Endothelial cell of umbilical vein (primary cell): Measurements from ENCODE around the gene RNF217.

Source experiments
- CTCF ChIP-seq, 2 donors: IDR thresholded peaks; 1 replicate in 1 of 2; 2 replicates in 1 of 2; pipeline ENCODE4 v1.5.1; 2011; ENCODE audit warnings: low read length in 2 of 2, mild to moderate bottlenecking in 2 of 2, moderate library complexity in 2 of 2, control low read depth in 1 of 2, inconsistent platforms in 1 of 2, low read depth in 1 of 2; ENCODE audit not compliant: insufficient read depth in 1 of 2; ENCODE audit errors: extremely low read depth in 1 of 2
- EZH2 ChIP-seq: IDR thresholded peaks from 2 replicates; pipeline ENCODE4 v1.6.1; 2012; ENCODE audit warnings: borderline replicate concordance, low read depth, mild to moderate bottlenecking, moderate library complexity, low read length, inconsistent platforms; ENCODE audit not compliant: severe bottlenecking
- MAX ChIP-seq: IDR thresholded peaks from 2 replicates; pipeline ENCODE4 v1.6.1; 2011; ENCODE audit not compliant: insufficient read depth, insufficient read length

- no peak for TF ChIP-seq CTCF (IDR thresholded peaks at IDR 0.05; ENCODE audit: extremely low read depth in 1 of 2, insufficient read depth in 1 of 2, low read depth in 1 of 2, low read length in 2 of 2)
- TF ChIP-seq MAX = no peak
- TF ChIP-seq EZH2 = no peak
Observed at GRCh38 chr6:125048274-125048673, 86.0 kb downstream of the RNF217 start.
